Limb (tissue), 2 donors: Measurements from ENCODE around the gene NCAN.
"Not testable (repeated sequence)": the region's sequence is repeated elsewhere in the genome, so short reads cannot be mapped to it uniquely, and the experiment has no call there.

Source experiments
- DNase-seq, 2 donors: peaks; one replicate each; pipeline ENCODE4 v3.0.0-alpha.2; 2016; ENCODE audit errors: extremely low spot score in 2 of 2

The NCAN gene

GRCh38 chr19:19211499-19212420 lies at the start of gene NCAN:
TSS of gene NCAN (plus strand) at chr19:19211958. CDS start at chr19:19216954, 4,996 bp downstream.
- DNase-seq = peak in 1 of 2 donors; percentile 67

- DNase-seq = no peak
Measured at GRCh38 chr19:19162495-19162894, 49.3 kb upstream of the NCAN start.

- no peak for DNase-seq
Measured at GRCh38 chr19:19165396-19165795, 46.4 kb upstream of the NCAN start.

GRCh38 chr19:19167612-19168011 lies 44.1 kb upstream of the NCAN start:
- DNase-seq = no peak

- DNase-seq = no peak
Measured at GRCh38 chr19:19169236-19170052, 42.3 kb upstream of the NCAN start.

GRCh38 chr19:19170053-19170872 lies 41.5 kb upstream of the NCAN start, which contains the start of gene MEF2B:
TSS of gene MEF2B (minus strand) at chr19:19170263. CDS start at chr19:19150735, 19,528 bp downstream.
- peak; percentile 57 to 77 for DNase-seq

- peak in 1 of 2 donors; percentile 2 for DNase-seq
Measured at GRCh38 chr19:19170873-19171672, 40.7 kb upstream of the NCAN start.

- DNase-seq = peak in 1 of 2 donors; percentile 50
Measured at GRCh38 chr19:19171821-19172532, 39.8 kb upstream of the NCAN start.

- DNase-seq = not testable (repeated sequence)
Measured at GRCh38 chr19:19173243-19173642, 38.5 kb upstream of the NCAN start.

- DNase-seq = no peak
Measured at GRCh38 chr19:19176950-19177349, 34.8 kb upstream of the NCAN start.

- no peak for DNase-seq
Measured at GRCh38 chr19:19179548-19180441, 32.0 kb upstream of the NCAN start.

GRCh38 chr19:19181488-19181998 lies 30.2 kb upstream of the NCAN start:
- no peak for DNase-seq

- no peak for DNase-seq
Measured at GRCh38 chr19:19185853-19186740, 25.7 kb upstream of the NCAN start.

GRCh38 chr19:19186742-19187141 lies 25.0 kb upstream of the NCAN start:
- no peak for DNase-seq

GRCh38 chr19:19191768-19192077 lies 20.0 kb upstream of the NCAN start:
- no peak for DNase-seq

- DNase-seq = peak; percentile 99 to 100
Measured at GRCh38 chr19:19192078-19192882, 19.5 kb upstream of the NCAN start, which contains the start of the genes BORCS8 and RFXANK. TSS of gene BORCS8 (minus strand) at chr19:19192152. CDS start at chr19:19192117, 35 bp downstream. TSS of gene RFXANK (plus strand) at chr19:19192258. CDS start at chr19:19193947, 1,689 bp downstream.
